NCI-H748 (cell line): Measurements from ENCODE around the gene NPR1.
"Not testable (repeated sequence)": the region's sequence is repeated elsewhere in the genome, so short reads cannot be mapped to it uniquely, and the experiment has no call there.

Experiments used
- DNase-seq: peaks from one replicate; lab custom pipeline; 2025; ENCODE audit not compliant: unreplicated experiment; lab: John Stamatoyannopoulos, UW

The NPR1 gene

DNA sequence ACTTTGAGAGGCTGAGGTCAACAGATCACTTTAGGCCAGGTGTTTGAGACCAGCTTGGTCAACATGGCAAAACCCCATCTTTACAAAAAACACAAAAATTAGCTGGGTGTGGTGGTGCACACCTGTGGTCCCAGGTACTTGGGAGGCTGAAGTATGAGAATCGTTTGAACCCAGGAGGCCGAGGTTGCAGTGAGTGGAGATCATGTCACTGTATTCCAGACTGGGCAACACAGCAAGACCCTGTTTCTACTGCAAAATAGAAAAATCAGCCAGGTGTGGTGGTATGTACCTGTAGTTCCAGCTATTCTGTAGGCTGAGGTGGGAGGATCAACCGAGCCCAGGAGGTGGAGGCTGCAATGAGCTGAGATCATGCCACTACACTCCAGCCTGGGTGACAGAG, 45.2 kb downstream of the NPR1 start:
- no peak for DNase-seq

DNA sequence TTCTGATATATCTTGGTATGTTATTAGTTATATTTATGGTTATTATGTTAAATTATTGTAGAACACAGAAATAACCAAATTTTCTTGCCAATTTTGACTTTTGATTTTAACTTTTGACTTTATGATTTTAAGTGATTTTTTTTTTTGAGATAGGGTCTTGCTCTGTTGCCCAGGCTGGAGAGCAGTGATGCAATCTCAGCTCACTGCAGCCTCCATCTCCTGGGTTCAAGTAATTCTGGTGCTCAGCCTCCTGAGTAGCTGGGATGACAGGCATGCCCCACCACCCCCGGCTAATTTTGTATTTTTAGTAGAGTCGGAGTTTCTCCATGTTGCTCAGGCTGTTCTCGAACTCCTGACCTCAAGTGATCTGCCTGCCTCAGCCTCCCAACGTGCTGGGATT, 46.1 kb downstream of the NPR1 start:
- DNase-seq: not testable (repeated sequence)

DNA sequence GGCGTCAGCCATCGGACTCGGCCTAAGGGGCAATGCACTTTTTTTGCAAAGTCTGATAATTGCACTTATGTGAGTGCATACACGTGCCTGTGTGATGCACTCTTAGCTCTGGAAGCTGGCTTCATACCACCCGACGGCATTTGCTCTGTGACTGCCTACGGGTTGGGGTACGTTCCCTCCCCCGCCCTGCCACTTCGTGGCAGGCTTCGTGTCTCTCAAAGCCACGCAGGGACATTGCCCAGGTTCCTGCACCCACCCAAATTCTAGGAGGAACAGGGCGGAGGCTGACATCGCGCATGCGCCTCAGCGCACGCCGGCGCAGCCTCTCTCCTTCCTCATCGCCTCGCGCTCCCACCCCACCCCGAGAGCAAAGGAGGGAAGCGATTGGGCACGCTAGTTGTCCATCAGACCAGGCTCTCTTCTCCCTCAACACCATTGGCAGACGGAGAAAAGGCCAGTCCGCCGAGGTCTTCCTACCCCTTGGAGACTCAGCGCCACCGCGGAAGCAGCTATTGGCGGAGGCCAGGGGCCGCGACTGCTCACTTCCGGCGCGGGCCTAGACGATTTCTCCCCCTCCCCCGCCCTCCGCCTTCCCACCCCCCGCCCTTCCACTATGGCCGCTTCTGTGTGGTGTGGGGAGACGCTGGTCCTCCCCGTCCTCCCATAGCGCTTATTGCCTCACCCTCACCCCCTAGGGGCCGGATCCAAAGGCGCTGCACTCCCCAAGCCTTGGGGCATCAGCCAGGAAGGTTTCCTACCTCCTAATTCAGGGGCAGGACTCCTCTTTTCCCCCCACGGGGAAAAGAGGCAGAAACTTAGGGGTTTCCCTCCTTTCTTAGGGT, 49.2 kb downstream of the NPR1 start, which contains the start of gene INTS3:
TSS of gene INTS3 (plus strand) at position 588 of the 842 bp plus-strand sequence. CDS start 585 bp downstream, outside the sequence.
- peak; percentile 100 for DNase-seq

DNA sequence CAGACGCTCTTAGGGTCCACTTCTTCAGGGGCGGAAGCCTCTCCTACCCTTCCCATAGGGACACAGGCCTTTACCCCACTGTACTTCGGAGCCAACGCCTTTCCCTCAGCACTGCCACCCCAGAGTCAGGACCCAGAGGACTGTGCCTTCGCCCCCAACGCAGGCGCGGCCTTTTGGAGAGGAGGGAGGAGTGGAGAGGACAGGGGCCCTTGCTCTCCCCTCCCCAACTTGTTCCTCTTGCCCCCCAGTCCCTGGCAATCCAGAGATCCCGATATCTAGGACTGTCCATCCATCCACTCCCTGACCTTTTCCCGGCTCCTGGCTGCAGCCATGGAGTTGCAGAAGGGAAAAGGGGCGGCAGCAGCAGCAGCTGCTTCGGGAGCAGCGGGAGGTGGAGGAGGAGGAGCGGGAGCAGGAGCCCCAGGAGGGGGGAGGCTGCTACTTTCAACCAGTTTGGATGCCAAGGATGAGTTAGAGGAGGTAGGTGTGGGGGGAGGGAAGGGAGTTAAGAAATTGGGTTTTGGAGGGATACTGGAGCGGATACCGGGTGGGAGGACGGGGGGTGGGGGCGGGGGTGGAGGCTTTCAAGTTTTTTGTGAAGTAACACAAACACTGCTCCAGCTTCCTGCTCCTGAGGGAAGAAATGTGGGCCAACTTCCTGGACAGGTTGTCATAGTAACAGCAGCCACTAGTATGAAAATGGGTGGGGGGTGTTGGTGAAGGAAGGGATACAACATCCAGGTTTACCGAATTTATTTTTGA, 50.0 kb downstream of the NPR1 start:
- peak; percentile 63 for DNase-seq

GRCh38 chr1:153730468-153730988, 52.0 kb downstream of the NPR1 start:
- DNase-seq: no peak

GRCh38 chr1:153733970-153734369, 55.5 kb downstream of the NPR1 start:
- DNase-seq: peak; percentile 26

DNA sequence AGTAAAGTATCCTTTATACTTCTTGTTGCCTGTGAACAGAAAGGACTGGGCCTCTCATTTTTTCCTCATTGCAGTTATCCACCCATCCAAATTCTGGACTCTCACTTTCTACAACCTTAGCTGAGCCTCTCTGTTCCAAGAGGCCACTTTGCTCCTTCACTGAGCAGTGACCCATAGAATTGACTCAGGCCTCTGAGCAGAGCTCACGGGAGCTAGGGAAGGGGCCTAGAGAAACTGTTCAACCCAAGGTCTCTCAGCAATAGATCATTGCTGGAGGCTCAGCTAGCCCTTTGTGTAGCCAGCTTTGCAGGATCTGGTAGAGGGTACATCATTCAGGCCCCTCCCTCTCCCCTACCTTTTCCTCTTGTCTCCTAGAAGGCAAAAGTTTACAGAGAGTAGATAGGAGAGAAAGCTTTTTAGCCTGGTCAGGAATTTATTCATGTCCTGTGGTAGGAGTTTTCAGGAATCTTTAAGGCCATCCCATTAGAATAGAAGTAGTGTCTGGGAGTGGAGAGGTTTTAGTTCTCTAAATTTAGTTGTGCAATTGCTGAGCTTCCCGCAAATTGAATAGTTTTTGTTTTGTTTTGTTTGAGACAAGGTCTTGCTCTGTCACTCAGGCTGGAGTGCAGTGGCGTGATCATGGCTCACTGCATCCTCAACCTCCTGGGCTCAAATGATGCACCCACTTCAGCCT, 56.1 kb downstream of the NPR1 start:
- no peak for DNase-seq

DNA sequence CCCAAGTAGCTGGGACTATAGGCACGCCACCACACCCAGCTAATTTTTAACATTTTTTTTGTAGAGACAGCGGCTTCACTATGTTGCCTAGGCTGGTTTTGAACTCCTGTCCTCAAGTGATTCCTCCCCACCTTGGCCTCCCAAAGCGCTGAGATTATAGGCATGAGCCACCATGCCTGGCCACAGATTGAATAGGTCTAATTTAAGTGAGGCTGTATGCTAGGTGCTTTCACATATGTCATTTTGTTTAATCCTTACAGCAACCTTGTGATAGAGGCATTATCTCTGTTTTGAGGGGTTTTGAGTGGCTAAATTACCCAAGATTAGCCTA, 56.6 kb downstream of the NPR1 start:
- DNase-seq: no peak

- no peak for DNase-seq
Measured at GRCh38 chr1:153741986-153742385, 63.5 kb downstream of the NPR1 start.

- no peak for DNase-seq
Measured at GRCh38 chr1:153742411-153743142, 64.1 kb downstream of the NPR1 start.
